ENCODE measurements around the gene USP48.
"Not testable (repeated sequence)": the region's sequence is repeated elsewhere in the genome, so short reads cannot be mapped to it uniquely, and the experiment has no call there.

USP48 gene

GRCh38 chr1:21634806-21635535 is 148.0 kb downstream of the USP48 start:
- DNase-seq: no peak

GRCh38 chr1:21633992-21634805 is 148.8 kb downstream of the USP48 start:
- no peak for DNase-seq

- DNase-seq: no peak
These were observed 149.7 kb downstream of the USP48 start for GRCh38 chr1:21633141-21633755.

- no peak for DNase-seq
These were observed 150.7 kb downstream of the USP48 start for GRCh38 chr1:21631944-21632887.

- DNase-seq: not testable (repeated sequence)
These were observed 151.4 kb downstream of the USP48 start for GRCh38 chr1:21631590-21631943.

GRCh38 chr1:21630571-21631343 is 152.2 kb downstream of the USP48 start:
- no peak for DNase-seq

- DNase-seq: no peak
These were observed 153.0 kb downstream of the USP48 start for GRCh38 chr1:21629971-21630370.

- DNase-seq: peak in 3 of 4 experiments; percentile 39 to 48 (median 44)
These were observed 154.1 kb downstream of the USP48 start for GRCh38 chr1:21628798-21629393.

Measured in suppressor macrophage (primary cell).